T47D (cell line): Measurements from ENCODE around the gene MPV17L2.

Experiments
- DNase-seq, 2 experiments: peaks; one replicate each; pipeline versions ENCODE4 v3.0.0 to v3.0.0-alpha.2; 2011 to 2012; ENCODE audit warnings: low read depth in 1 of 2, low spot score in 1 of 2
- JUND ChIP-seq: IDR thresholded peaks from 2 replicates; pipeline ENCODE4 v1.6.1; 2012; ENCODE audit warnings: low read depth
- in situ Hi-C: cut with HindIII; loops from 2 replicates; pipeline ENCODE4 v1.10.0; 2016; ENCODE audit warnings: low sequenced_read_pairs, low pct_unique_long_range_greater_than_20kb

The MPV17L2 gene

GRCh38 chr19:18165794-18166544, 27.0 kb upstream of the MPV17L2 start:
- no peak for TF ChIP-seq JUND
- in situ Hi-C loops: no loop called here
- DNase-seq: no peak

GRCh38 chr19:18167011-18167410, 26.0 kb upstream of the MPV17L2 start:
- in situ Hi-C loops: no loop called here
- TF ChIP-seq JUND: no peak
- no peak for DNase-seq

- peak; percentile 32 to 87 for DNase-seq
- in situ Hi-C loops: no loop called here
- TF ChIP-seq JUND: no peak
Measured at GRCh38 chr19:18167975-18168645, 24.9 kb upstream of the MPV17L2 start.

GRCh38 chr19:18168673-18169381, 24.2 kb upstream of the MPV17L2 start:
- no peak for TF ChIP-seq JUND
- no peak for DNase-seq
- in situ Hi-C loops: no loop called here

GRCh38 chr19:18170714-18171255, 22.2 kb upstream of the MPV17L2 start:
- TF ChIP-seq JUND: no peak
- in situ Hi-C loops: no loop called here
- no peak for DNase-seq

GRCh38 chr19:18171605-18172327, 21.3 kb upstream of the MPV17L2 start:
- in situ Hi-C loops: no loop called here
- no peak for TF ChIP-seq JUND
- no peak for DNase-seq

- TF ChIP-seq JUND: no peak
- DNase-seq: no peak
- in situ Hi-C loops: no loop called here
Measured at GRCh38 chr19:18172331-18173053, 20.5 kb upstream of the MPV17L2 start.

GRCh38 chr19:18173054-18173571, 19.9 kb upstream of the MPV17L2 start:
- DNase-seq: no peak
- no peak for TF ChIP-seq JUND
- in situ Hi-C loops: no loop called here

GRCh38 chr19:18173572-18174288, 19.3 kb upstream of the MPV17L2 start, which contains the start of gene IFI30:
Gene IFI30 (plus strand): TSS chr19:18173813. CDS start chr19:18173842, 29 bp downstream.
- peak; percentile 49 to 76 for DNase-seq
- in situ Hi-C loops: no loop called here
- TF ChIP-seq JUND: no peak

GRCh38 chr19:18174983-18175382, 18.0 kb upstream of the MPV17L2 start:
- in situ Hi-C loops: no loop called here
- DNase-seq: no peak
- no peak for TF ChIP-seq JUND
